ENCODE results near the gene TULP3.

Gene TULP3

GRCh38 chr12:2933586-2933985 is 42.9 kb downstream of the TULP3 start:
- DNase-seq = no peak

GRCh38 chr12:2934371-2934770 is 43.7 kb downstream of the TULP3 start:
- DNase-seq = no peak

- no peak for DNase-seq
Measured at GRCh38 chr12:2936301-2936700, 45.6 kb downstream of the TULP3 start.

DNA sequence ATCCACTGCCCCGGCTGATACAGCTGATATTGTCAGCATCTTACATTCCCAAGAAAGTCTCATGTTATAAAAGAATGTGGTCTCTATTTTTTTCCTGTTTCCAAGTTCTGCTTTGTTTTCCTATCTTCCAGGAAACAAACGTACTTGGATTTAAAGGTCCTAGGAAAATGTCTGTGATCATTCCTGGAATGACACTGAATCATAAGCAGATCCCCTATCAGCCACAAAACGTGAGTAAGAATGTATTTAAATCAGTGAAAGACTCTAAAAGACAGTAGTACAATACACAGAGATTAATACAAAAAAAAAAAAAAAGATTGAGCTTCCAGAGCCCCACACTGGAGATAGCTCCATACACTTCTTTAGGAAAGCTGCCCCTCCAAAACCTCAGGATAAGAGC is 46.8 kb downstream of the TULP3 start:
- DNase-seq = no peak

DNA sequence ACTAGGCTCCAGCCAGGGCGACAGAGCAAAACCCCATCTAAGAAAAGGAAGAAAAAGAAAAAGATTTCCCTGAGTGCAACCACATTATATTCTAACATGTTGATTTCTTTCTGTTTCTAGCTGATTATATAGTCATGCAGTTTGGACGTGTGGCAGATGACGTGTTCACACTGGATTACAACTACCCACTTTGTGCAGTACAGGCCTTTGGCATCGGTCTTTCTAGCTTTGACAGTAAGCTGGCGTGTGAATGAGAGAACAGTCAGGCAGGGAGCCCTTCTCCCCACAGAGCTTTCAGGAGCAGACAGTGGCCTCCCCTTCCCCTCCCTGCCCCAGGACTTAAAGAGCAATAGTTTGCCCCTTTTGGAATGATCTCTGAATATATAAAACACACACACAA is 48.5 kb downstream of the TULP3 start:
- no peak for DNase-seq

DNA sequence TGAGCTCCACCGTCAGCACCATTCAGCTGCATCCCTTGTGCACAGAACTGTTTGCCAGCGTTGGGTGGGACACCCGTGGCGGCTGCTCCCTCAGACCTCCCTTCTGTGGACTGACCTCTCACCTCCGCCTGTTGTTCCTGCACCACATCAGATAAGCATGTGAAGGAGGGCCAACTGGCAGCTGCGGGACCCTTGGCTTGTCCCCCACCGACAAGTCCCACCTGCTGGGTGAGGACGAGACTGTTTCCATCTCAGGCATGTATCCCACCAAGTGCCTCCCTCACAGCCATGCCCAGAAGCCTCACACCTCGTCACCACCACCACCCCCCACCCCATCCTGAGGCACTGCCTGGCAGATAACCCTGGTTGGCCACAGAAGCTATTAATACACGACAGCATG is 49.9 kb downstream of the TULP3 start:
- DNase-seq = no peak

- DNase-seq = no peak
Measured at GRCh38 chr12:2941524-2941923, 50.8 kb downstream of the TULP3 start.

- DNase-seq = peak; percentile 5
Measured at GRCh38 chr12:2944401-2945047, 53.8 kb downstream of the TULP3 start.

DNA sequence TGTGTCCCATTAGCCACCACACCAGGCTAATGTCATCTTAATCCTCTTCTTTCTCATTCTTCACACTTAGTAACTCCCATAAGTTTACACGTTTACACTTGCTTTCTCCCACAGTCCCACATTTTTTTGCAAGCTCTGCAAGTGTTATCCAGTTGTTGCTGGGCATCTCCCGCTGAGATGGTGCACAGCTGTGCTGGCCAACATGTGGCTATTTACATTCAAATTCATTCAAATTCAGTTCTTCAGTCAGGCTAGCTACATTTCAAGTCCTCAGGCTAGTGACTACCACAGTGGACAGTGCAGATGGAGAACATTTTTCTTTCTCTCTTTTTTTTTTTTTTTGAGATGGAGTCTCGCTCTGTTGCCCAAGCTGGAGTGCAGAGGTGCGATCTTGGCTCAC is 58.7 kb downstream of the TULP3 start:
- DNase-seq = no peak

DNA sequence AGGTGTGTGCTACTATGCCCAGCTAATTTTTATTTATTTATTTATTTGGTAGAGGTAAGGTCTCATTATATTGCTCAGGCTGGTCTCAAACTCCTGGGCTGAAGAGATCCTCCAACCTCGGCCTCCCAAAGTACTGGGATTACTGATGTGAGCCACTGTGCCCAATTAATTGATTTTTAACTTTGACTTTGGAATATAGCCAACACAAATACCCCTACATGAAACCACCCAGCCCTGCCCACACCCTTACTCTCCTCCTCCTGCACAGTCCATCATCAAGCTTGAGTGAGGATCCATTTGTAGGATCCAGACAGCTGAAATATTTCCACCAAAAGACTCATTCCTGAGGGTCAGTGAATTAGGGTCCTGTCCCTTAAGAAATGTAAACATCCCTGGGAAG is 65.2 kb downstream of the TULP3 start:
- DNase-seq = no peak

- DNase-seq = no peak
Measured at GRCh38 chr12:2957816-2958431, 67.2 kb downstream of the TULP3 start.

DNA sequence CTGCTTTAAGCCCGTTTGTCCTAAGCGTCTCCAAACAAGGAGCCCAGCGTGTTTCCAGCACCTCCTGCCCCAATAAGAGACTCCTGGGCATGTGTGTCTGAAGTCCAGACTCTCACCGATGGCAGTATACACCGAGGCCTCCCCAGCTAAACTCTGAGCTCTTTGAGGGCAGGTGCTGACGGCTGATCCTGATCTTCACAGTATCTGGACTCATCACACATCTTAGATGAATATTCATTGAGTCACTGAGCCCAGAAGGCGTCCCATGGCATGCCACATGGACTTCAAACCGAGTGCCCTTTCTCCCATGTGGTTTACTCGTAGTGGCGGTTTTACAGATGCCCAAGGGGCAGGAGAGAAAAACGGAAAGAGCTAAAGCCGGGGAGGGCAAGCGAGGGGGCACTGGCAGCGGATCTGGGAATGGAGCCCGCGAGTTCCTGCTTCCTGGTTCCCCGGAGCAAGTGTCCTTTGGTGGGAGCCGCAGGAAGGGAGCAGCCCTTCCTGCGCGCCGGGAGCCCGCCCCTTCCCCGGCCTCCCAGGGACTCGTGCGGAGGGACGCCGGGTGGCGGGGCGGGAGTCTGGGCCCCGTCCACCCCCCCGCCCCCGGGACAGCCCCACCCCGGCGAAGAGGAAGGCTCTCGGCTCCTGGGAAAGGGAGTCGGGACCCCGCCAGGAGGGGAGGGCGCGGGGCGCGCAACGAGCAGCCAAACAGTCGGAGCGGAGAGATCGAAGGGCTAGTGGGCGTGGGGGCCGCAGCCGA is 67.9 kb downstream of the TULP3 start:
- DNase-seq = no peak

DNA sequence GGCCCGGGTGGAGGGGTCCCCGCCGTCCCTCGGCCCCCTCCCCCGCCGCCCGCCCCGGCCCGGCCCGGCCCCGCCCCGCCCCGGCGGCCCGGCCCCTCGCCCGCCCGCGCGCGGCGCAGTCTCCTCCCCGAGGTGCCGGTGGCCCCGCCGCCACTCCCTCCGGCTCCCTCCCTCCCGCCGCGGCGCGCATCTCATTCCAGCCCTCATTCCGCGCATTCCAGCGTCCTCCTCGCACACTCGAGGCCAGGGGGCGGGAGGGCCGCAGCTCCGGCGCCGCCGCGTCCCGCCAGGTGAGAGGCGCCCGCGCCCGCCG is 68.5 kb downstream of the TULP3 start, which contains the start of gene TEAD4:
TEAD4 (plus strand) TSS at position 206 of the 313 bp plus-strand sequence.
- no peak for DNase-seq

DNA sequence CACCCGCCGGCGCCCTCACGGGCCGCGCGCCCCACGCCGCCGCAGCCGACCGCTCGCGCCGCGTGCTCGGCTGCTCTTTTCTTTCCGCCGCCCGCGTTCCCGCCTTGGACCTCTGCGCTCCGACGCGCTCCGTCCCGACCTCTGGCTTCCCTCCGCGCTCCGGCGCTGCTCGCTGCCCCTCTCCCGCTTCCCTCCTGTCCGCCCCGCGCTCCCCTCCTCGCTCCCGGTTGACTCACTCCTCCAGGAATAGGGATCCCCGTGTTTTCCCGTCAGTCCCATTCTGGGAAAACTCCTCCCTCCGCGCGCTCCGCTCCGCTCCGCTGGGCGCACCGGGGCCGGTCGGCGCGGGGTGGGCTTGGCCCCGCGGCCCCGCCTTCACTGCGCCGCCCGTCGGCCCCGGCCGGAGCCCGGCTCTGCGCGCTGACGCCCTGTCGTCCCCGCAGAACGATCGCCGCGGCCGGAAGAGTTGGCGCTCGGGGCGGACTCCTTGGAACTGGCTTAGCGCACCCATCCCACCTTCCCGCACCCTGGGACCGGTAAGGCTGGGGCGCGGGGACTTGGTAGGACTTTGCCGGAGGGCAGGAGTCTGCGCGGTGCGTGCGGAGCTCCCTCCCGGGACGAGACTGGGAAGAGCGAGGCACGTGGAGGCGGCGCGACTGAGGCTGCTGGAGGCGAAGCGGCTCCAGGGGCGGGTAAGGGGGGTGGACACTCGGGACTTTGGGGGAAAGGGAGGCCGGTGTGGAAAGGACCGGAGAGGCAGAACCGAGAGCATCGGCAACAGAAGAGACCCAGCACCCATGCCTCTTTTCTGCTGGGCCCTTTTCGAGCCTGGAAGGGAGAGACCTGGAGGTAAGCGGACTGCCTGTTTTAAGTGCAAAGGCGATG is 69.1 kb downstream of the TULP3 start:
- no peak for DNase-seq

DNA sequence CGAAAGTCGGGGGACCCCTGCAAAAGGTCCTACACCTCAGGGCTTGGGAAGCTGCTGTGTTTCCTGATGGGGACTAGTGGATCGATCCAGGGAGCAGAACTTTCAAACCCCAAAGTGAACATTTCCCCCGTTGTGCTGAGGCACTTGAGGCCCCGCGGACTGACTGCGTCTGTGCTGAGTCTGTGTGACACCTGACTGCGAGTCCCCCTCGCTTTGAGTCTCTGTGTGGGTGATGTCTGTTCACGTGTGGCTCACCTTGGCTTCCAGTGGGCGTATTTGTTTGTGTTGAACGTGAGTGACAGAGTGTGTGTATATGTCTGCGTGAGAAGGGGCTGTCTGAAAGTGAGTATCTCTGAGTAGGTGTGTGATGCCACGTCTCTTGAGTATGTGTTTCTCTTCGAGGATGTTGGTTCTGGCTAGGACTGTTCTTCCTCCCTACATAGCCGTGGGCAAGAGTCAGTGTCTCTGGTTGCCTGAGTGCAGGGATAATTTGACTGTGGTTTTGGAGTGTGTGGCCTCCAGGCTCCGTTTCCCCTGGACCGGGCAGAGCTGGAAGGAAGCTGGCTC is 69.8 kb downstream of the TULP3 start:
- peak; percentile 3 for DNase-seq

- DNase-seq = no peak
Measured at GRCh38 chr12:2960996-2961616, 70.4 kb downstream of the TULP3 start.

DNA sequence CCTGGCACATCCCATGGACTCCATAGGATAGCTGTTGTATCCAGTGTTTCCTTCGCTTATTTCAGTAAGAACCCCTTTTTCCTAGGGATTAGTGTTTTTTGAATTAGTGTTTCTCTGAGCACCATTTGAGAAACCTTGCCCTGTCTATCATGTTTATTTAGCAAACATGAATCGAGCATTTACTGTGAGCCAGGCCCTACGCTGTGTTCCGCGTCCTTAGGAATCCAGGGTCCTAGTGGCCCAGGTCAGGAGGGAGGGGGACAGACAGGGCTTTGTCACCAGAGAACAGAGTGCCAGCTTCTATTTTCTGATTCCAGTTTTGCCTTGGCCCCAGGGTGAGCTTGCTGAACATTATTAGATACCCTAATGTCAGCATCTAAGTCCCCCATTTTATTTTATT is 71.0 kb downstream of the TULP3 start:
- DNase-seq = no peak

DNA sequence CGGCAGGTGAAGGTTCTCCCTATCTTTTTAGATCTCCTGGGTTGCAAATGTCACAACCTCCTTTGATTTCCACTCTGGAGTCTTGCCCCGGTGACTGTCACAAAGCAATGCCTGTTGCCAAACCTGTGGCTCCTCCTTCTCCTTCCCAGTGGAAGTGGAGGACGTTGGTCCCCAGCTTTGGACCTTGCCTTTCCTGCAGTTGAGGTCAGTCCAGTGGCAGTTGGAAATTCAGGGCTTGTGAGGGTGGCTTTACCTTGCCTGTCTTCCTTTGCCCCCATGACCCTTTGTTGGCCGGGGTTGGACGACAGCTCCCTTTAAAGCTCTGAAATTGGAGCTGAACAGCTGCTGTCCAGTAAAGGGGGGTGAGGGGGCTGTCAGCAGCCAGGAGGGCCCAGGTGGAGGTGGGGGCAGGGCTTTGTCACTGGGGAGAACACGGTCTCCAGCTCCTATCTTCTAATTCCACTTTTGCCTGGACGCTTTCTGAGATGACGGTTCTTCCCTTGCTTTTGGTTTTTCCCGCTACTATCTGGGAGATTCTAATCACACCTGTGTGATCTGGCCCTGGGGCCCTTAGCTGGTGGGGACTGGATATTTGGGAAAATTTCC is 72.6 kb downstream of the TULP3 start:
- DNase-seq = no peak

GRCh38 chr12:2963760-2964292 is 73.1 kb downstream of the TULP3 start:
- no peak for DNase-seq

DNA sequence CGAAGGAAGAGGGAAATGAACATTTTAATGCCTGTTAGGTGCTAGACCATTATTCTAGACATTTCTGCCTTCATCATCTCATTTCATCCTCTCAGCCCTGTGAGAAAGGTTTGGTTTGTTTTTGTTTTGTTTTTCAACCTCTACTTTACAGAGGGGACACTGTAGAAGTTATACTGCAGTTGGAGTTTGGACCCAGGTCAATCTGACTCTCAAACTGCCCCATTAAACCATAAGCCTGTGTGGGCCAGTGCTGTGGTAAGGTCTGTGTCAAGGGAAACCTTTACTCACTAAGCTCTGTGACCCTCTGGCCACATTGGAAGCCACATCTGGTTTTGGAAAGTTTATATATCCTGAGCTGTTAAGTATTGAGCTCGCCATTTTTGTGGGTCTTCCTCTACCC is 77.0 kb downstream of the TULP3 start:
- DNase-seq = no peak

DNA sequence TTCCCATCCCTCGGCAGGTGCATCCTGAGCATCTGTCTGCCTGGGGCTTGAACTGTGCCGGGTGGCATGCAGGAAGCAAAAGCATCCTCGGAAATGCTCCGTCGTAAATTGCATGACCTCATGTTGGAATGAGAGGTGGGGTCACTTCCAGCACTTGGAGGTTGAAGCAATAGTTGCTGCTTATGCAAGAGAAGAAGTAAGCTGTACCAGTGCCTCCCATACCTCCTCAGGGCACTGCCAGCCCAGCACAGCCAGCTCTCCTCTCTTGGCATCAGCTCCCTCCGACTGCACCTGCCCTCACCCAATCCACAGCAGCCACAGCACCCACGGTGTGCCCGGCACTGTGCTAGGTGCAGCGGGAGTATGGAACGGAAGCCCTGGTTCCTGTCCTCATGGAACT is 80.1 kb downstream of the TULP3 start:
- no peak for DNase-seq

- no peak for DNase-seq
Measured at GRCh38 chr12:2973566-2973965, 82.9 kb downstream of the TULP3 start.

All from GDM1 (cell line).